GM23338 (cell line): ENCODE data around the gene PPM1J.
"Not testable (repeated sequence)": the region's sequence is repeated elsewhere in the genome, so short reads cannot be mapped to it uniquely, and the experiment has no call there.

Experiments
- CREB1 ChIP-seq: fragments of 250-450 bp; sonication (Bioruptor Pico); IDR thresholded peaks from 2 replicates; pipeline ENCODE4 v1.5.0; 2020; ENCODE audit warnings: low read depth, mild to moderate bottlenecking, moderate library complexity
- CTCF ChIP-seq, 2 experiments: fragments of 200-600 bp in 1 of 2; sonication (generic) in 1 of 2; conservative IDR thresholded peaks; 2 replicates each; pipeline versions ENCODE4 v1.5.1 to v1.6.1; 2016 to 2017; ENCODE audit warnings: antibody characterized with exemption in 2 of 2, low read depth in 2 of 2, mild to moderate bottlenecking in 2 of 2, moderate library complexity in 1 of 2
- EZH2 ChIP-seq: fragments of 200-600 bp; sonication (generic); IDR thresholded peaks from one replicate; pipeline ENCODE4 v1.8.0; 2017; ENCODE audit warnings: antibody characterized with exemption, mild to moderate bottlenecking, low read depth; ENCODE audit not compliant: unreplicated experiment
- POLR2AphosphoS5 ChIP-seq: IDR thresholded peaks from 2 replicates; pipeline ENCODE4 v1.6.1; 2016; ENCODE audit warnings: antibody characterized with exemption, low read depth
- STAT1 ChIP-seq: IDR thresholded peaks from one replicate; pipeline ENCODE4 v1.6.1; 2016; ENCODE audit warnings: antibody characterized with exemption; ENCODE audit not compliant: unreplicated experiment
- ZNF331 ChIP-seq: fragments of 250-450 bp; sonication (Bioruptor Pico); IDR thresholded peaks from 2 replicates; pipeline ENCODE4 v1.5.0; 2020; ENCODE audit warnings: low read depth, mild to moderate bottlenecking, moderate library complexity

GRCh38 chr1:112728306-112728971 lies 13.3 kb upstream of the PPM1J start:
- 0 out of 4 replicates have a peak, but pooled peaks of 1 of the 2 experiments have one; percentile 6 for TF ChIP-seq CTCF (conservative IDR thresholded peaks at IDR 0.05; ENCODE audit: low read depth in 2 of 2)
- not testable (repeated sequence) for TF ChIP-seq POLR2AphosphoS5; EZH2; STAT1; CREB1 (CRISPR knock-in tag); ZNF331 (CRISPR knock-in tag)
